Measurements from ENCODE around the gene ADAT3.
A peak's percentile ranks its signal among the peaks of the same experiment; 100 is the strongest.

ADAT3 gene

DNA sequence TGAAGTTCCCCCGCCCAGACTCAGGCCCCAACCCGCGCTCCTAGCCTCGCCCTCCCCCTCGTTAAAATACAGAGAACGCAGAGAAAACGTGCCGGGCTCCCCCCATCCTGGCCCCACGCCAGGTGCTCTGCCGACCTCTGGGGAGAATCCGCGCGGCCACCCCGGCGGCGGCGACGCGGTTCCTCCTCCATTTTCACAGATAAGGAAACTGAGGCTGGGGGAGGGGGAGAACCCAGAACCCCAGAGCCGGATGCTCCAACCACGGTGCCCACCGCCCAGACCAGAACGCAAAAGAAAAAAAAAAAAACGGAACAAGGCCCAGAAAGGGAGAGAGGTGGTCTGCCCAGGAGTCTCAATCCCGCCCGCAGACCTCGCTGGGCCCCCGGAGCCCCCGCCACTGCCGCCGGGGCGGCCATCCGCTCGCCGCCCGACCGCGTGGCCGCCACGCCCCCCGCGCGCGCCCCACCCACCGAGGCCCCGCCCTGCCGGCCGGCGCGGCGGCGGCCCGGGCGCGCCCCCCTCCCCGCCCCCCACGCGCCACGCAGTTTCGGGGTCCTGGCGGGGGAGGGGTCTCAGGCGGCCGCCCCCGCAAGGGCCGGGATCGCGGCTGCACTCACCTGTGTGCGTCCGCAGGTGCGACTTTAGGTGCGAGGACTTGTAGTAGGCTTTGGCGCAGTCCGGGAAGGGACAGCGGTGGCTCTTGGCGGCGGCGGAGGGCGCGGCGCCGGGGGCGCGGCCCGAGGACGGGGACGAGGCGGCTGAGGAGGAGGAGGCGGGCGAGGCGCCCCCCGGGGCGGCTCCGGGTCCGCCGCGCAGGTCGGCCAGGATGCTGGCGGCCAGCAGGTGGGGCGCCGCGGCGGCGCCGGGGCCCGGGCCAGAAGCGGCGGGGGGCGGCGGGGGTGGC, 42.5 kb upstream of the ADAT3 start (continued):
- TF ChIP-seq, protein P1, sequence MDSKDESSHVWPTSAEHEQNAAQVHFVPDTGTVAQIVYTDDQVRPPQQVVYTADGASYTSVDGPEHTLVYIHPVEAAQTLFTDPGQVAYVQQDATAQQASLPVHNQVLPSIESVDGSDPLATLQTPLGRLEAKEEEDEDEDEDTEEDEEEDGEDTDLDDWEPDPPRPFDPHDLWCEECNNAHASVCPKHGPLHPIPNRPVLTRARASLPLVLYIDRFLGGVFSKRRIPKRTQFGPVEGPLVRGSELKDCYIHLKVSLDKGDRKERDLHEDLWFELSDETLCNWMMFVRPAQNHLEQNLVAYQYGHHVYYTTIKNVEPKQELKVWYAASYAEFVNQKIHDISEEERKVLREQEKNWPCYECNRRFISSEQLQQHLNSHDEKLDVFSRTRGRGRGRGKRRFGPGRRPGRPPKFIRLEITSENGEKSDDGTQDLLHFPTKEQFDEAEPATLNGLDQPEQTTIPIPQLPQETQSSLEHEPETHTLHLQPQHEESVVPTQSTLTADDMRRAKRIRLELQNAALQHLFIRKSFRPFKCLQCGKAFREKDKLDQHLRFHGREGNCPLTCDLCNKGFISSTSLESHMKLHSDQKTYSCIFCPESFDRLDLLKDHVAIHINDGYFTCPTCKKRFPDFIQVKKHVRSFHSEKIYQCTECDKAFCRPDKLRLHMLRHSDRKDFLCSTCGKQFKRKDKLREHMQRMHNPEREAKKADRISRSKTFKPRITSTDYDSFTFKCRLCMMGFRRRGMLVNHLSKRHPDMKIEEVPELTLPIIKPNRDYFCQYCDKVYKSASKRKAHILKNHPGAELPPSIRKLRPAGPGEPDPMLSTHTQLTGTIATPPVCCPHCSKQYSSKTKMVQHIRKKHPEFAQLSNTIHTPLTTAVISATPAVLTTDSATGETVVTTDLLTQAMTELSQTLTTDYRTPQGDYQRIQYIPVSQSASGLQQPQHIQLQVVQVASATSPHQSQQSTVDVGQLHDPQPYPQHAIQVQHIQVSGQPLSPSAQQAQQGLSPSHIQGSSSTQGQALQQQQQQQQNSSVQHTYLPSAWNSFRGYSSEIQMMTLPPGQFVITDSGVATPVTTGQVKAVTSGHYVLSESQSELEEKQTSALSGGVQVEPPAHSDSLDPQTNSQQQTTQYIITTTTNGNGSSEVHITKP (tag by site-specific recombination; IDR thresholded peaks at IDR 0.05) = peak; percentile 77
- TF ChIP-seq ZNF335 (tag by site-specific recombination; conservative IDR thresholded peaks at IDR 0.05) (peak; percentile 80), ZNF624 (tag by site-specific recombination; IDR thresholded peaks at IDR 0.05) (no peak), ZBTB7A (tag by site-specific recombination; IDR thresholded peaks at IDR 0.05; ENCODE audit: low read depth) (no peak), HOXD13 (CRISPR knock-in tag; IDR thresholded peaks at IDR 0.05; ENCODE audit: borderline replicate concordance) (no peak), ZNF670 (tag by site-specific recombination; IDR thresholded peaks at IDR 0.05; ENCODE audit: low read depth) (no peak), ZBTB1 (tag by site-specific recombination; IDR thresholded peaks at IDR 0.05) (no peak), ZFP37 (tag by site-specific recombination; IDR thresholded peaks at IDR 0.05) (no peak), YY2 (tag by site-specific recombination; IDR thresholded peaks at IDR 0.05) (no peak), GFI1B (tag by site-specific recombination; IDR thresholded peaks at IDR 0.05) (no peak), ZNF114 (tag by site-specific recombination; IDR thresholded peaks at IDR 0.05) (no peak), ZNF777 (tag by site-specific recombination; IDR thresholded peaks at IDR 0.05; ENCODE audit: borderline replicate concordance) (no peak), GLIS1 (tag by site-specific recombination; IDR thresholded peaks at IDR 0.05) (peak; percentile 28; the same call in 1 of the 2 replicates), ZNF660 (tag by site-specific recombination; IDR thresholded peaks at IDR 0.05) (no peak), ZNF585B (tag by site-specific recombination; IDR thresholded peaks at IDR 0.05) (no peak), ZNF24 (tag by site-specific recombination; IDR thresholded peaks at IDR 0.05) (no peak), ZSCAN30 (tag by site-specific recombination; IDR thresholded peaks at IDR 0.05) (peak; percentile 51; the same call in 1 of the 2 replicates), ZNF677 (tag by site-specific recombination; IDR thresholded peaks at IDR 0.05) (no peak), ZNF266 (tag by site-specific recombination; IDR thresholded peaks at IDR 0.05; ENCODE audit: low read depth) (no peak)
- TF ChIP-seq, protein P2, sequence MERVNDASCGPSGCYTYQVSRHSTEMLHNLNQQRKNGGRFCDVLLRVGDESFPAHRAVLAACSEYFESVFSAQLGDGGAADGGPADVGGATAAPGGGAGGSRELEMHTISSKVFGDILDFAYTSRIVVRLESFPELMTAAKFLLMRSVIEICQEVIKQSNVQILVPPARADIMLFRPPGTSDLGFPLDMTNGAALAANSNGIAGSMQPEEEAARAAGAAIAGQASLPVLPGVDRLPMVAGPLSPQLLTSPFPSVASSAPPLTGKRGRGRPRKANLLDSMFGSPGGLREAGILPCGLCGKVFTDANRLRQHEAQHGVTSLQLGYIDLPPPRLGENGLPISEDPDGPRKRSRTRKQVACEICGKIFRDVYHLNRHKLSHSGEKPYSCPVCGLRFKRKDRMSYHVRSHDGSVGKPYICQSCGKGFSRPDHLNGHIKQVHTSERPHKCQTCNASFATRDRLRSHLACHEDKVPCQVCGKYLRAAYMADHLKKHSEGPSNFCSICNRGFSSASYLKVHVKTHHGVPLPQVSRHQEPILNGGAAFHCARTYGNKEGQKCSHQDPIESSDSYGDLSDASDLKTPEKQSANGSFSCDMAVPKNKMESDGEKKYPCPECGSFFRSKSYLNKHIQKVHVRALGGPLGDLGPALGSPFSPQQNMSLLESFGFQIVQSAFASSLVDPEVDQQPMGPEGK (tag by site-specific recombination; IDR thresholded peaks at IDR 0.05) = peak; percentile 85
- TF ChIP-seq, protein P3, sequence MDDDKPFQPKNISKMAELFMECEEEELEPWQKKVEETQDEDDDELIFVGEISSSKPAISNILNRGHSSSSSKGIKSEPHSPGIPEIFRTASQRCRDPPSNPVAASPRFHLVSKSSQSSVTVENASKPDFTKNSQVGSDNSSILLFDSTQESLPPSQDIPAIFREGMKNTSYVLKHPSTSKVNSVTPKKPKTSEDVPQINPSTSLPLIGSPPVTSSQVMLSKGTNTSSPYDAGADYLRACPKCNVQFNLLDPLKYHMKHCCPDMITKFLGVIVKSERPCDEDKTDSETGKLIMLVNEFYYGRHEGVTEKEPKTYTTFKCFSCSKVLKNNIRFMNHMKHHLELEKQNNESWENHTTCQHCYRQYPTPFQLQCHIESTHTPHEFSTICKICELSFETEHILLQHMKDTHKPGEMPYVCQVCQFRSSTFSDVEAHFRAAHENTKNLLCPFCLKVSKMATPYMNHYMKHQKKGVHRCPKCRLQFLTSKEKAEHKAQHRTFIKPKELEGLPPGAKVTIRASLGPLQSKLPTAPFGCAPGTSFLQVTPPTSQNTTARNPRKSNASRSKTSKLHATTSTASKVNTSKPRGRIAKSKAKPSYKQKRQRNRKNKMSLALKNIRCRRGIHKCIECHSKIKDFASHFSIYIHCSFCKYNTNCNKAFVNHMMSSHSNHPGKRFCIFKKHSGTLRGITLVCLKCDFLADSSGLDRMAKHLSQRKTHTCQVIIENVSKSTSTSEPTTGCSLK (tag by site-specific recombination; IDR thresholded peaks at IDR 0.05) = no peak
- TF ChIP-seq, protein P4, sequence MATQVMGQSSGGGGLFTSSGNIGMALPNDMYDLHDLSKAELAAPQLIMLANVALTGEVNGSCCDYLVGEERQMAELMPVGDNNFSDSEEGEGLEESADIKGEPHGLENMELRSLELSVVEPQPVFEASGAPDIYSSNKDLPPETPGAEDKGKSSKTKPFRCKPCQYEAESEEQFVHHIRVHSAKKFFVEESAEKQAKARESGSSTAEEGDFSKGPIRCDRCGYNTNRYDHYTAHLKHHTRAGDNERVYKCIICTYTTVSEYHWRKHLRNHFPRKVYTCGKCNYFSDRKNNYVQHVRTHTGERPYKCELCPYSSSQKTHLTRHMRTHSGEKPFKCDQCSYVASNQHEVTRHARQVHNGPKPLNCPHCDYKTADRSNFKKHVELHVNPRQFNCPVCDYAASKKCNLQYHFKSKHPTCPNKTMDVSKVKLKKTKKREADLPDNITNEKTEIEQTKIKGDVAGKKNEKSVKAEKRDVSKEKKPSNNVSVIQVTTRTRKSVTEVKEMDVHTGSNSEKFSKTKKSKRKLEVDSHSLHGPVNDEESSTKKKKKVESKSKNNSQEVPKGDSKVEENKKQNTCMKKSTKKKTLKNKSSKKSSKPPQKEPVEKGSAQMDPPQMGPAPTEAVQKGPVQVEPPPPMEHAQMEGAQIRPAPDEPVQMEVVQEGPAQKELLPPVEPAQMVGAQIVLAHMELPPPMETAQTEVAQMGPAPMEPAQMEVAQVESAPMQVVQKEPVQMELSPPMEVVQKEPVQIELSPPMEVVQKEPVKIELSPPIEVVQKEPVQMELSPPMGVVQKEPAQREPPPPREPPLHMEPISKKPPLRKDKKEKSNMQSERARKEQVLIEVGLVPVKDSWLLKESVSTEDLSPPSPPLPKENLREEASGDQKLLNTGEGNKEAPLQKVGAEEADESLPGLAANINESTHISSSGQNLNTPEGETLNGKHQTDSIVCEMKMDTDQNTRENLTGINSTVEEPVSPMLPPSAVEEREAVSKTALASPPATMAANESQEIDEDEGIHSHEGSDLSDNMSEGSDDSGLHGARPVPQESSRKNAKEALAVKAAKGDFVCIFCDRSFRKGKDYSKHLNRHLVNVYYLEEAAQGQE (tag by site-specific recombination; IDR thresholded peaks at IDR 0.05) = no peak
- TF ChIP-seq, protein P5, sequence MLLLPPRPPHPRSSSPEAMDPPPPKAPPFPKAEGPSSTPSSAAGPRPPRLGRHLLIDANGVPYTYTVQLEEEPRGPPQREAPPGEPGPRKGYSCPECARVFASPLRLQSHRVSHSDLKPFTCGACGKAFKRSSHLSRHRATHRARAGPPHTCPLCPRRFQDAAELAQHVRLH (tag by site-specific recombination; IDR thresholded peaks at IDR 0.05) = no peak
- TF ChIP-seq, protein P6, sequence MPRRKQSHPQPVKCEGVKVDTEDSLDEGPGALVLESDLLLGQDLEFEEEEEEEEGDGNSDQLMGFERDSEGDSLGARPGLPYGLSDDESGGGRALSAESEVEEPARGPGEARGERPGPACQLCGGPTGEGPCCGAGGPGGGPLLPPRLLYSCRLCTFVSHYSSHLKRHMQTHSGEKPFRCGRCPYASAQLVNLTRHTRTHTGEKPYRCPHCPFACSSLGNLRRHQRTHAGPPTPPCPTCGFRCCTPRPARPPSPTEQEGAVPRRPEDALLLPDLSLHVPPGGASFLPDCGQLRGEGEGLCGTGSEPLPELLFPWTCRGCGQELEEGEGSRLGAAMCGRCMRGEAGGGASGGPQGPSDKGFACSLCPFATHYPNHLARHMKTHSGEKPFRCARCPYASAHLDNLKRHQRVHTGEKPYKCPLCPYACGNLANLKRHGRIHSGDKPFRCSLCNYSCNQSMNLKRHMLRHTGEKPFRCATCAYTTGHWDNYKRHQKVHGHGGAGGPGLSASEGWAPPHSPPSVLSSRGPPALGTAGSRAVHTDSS (tag by site-specific recombination; IDR thresholded peaks at IDR 0.05) = no peak
- TF ChIP-seq, protein P7, sequence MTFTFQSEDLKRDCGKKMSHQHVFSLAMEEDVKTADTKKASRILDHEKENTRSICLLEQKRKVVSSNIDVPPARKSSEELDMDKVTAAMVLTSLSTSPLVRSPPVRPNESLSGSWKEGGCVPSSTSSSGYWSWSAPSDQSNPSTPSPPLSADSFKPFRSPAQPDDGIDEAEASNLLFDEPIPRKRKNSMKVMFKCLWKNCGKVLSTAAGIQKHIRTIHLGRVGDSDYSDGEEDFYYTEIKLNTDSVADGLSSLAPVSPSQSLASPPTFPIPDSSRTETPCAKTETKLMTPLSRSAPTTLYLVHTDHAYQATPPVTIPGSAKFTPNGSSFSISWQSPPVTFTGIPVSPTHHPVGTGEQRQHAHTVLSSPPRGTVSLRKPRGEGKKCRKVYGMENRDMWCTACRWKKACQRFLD (tag by site-specific recombination; IDR thresholded peaks at IDR 0.05) = peak; percentile 80
